MV-4-11 (cell line): ENCODE measurements around the gene VANGL1.

Source experiments
- DNase-seq: peaks from one replicate; lab custom pipeline; 2025; lab: John Stamatoyannopoulos, UW

The VANGL1 gene

DNA sequence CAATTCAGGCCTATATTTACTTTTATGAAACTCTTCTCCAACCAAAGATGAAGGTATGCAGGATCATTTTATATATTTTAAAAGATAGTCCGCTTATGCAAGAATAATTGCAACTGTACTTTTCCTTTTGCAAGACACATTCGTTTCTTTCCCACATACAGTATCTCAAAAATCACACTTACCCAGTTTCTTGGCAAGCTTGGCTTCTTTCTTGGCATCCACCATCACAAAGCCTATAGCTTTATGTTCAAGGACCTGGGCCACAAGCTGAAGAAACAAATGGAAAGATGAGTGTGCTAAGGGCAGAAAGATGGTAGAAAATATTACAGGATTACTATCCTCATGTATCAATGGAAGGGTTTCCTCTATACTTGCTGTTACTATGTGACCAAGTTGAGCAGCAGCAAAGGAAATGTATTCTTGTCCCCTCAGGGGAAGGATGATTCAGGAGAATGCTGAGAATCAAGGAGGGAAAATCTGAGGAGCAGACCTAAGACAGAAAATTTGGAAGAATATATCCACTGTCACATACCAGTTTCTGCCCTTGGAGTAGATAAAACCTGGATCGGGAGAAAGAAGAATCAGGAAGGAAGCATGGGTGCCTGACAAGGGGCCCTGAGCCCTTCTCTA lies 103.0 kb downstream of the VANGL1 start:
- DNase-seq: no peak

DNA sequence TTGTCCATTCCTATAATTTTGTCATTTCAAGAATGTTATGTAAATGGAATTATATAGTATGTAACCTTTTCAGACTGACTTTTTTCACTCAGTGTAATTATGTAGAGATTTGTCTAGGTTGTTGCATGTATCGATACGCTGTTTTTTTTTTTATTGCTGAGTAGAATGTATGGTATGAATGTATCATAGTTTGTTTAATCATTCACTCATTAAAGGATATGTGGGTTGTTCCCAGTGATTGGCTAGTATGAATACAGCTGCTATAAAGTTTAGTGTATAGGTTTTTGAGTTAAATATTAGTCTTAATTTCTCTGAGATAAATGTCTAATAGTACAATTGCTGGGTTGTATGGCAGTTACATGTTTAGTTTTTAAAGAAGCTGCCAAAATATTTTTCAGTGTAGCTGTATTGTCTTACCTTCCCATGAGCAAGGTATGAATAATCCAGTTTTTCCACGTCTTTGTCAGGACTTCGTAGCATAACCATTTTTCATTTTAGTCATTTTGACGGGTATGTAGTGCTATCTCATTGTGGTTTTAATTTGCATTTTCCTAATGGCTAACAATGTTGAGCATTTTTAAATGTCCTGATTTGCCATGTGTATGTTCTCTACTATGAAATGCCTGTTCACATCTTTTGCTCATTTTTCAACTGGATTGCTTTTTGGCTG lies 104.4 kb downstream of the VANGL1 start:
- no peak for DNase-seq
